Measurements from ENCODE around the gene PARP3.

The PARP3 gene

DNA sequence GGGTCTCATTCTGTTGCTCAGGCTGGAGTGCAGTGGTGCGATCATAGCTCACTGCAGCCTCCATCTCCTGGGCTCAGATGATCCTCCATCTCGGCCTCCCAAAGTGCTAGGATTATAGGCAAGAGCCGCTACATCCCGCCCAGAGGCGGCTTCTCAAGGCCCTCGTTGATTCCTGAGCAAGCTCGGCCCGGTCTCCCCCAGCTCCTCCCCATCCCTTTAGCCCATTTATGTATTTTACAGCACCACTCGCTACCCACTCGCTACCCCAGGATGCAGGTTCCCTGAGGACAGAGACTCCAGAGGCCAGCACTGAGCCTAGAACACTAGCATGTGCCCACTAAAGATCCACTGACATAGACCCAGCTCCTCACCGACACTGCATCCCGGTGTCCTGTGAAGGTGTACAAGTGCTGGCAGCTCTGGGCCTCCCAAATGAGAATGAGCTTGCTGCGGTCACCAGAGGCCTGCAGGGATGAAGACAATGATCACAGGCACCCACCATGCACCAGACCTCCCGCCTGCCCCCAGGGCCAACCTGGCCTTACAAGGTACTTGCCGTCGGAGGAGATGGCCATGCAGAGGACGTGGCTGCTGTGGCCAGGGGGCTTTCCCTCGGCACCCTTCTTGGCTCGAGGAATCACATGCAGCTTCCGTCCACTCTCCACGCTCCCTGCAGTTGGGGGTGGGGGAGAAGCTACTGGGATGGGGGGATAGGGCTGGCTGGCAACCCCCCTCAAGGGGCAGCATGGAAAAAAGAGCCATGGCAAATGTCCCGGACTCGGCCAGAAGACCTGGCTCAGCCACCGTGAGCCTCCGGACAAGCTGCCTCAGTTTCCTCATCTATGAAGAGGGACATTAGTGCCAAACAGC, 6.0 kb upstream of the PARP3 start:
- Histone ChIP-seq H3K4me3 (ENCODE audit: low read length) (no peak overlapping the region), H3K4me1 (ENCODE audit: control insufficient read depth, insufficient read depth, low read length) (peaks cover 10% of the 10 kb centered on the region), H3K27me3 (ENCODE audit: control insufficient read depth, insufficient read depth, low read length) (no peaks in the 10 kb centered on the region), H3K9ac (ENCODE audit: low read depth, low read length) (no peak overlapping the region), H3K4me2 (ENCODE audit: low read length) (no peak overlapping the region), H3K9me3 (replicated peaks; ENCODE audit: low read length) (no peaks in the 10 kb centered on the region), H3K36me3 (ENCODE audit: insufficient read depth, low read length) (peaks cover 44% of the 10 kb centered on the region)

DNA sequence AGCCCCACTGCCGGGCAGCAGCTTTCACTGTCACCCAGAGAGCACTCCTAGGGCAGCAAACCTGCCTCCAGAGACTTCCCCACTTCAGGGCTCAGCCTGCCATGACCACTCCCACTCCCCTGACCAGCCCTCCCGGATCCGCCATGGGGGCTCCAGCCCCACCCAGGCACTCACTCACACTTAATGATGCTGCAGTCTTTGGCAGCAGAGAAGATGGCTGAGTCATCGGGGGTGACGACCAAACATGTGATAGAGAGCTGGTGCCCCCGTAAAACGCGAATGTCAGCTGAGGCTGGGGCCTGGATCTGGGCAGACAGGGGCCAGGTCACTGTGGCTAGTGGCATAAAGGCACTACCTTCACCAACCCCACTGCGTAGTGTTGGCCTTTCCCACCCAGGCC, 5.1 kb upstream of the PARP3 start:
- Histone ChIP-seq H3K27me3 (ENCODE audit: control insufficient read depth, insufficient read depth, low read length) (no peaks in the 10 kb centered on the region), H3K9ac (ENCODE audit: low read depth, low read length) (no peak overlapping the region), H3K9me3 (replicated peaks; ENCODE audit: low read length) (no peaks in the 10 kb centered on the region), H3K4me1 (ENCODE audit: control insufficient read depth, insufficient read depth, low read length) (peaks cover 11% of the 10 kb centered on the region), H3K4me2 (ENCODE audit: low read length) (no peak overlapping the region), H3K4me3 (ENCODE audit: low read length) (no peak overlapping the region), H3K36me3 (ENCODE audit: insufficient read depth, low read length) (peaks cover 40% of the 10 kb centered on the region)

DNA sequence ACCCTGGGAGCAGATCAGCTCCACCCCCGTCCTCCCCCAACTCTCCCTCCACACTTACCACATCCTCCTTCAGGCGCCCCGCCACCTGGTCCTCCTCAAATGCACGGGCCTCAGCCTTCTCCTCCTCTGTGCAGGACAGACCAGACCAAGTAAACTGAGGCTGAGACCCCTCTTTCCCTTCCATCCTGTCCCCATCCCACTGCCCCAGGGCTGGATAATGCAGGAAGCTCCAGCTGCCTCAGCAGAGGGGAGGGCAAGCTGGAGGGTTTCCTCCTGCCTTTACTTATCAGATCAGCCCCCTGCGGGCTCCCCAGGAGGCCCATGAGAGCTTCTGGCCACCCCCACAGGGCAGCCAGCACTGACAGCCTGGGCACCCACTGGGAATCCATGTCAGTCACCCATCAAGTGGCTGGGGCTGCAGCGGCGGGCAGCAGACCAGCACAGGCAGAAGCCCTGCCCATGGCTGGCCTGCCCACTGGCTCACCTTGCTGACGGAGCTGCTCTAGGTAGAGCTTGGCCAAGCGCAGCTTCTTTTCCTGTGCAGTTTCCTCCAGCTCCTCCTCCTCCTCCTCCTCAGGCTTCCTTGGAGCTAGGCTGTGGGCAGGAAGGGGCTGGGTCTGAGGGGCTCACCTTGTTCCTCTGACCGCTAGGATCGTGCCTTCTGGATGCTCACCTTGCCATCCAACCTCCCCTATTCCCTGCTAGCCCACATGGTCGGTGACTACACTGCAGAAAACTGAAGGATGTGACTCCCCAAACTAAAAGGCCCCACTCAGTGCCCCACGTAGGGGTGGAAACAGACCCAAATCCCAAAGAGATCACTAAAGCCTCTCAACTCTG, 4.3 kb upstream of the PARP3 start:
- Histone ChIP-seq H3K36me3 (ENCODE audit: insufficient read depth, low read length) (peaks cover 40% of the 10 kb centered on the region), H3K4me1 (ENCODE audit: control insufficient read depth, insufficient read depth, low read length) (peaks cover 18% of the 10 kb centered on the region), H3K9ac (ENCODE audit: low read depth, low read length) (no peak overlapping the region), H3K4me2 (ENCODE audit: low read length) (no peak overlapping the region), H3K4me3 (ENCODE audit: low read length) (no peak overlapping the region), H3K27me3 (ENCODE audit: control insufficient read depth, insufficient read depth, low read length) (no peaks in the 10 kb centered on the region), H3K9me3 (replicated peaks; ENCODE audit: low read length) (no peaks in the 10 kb centered on the region)

DNA sequence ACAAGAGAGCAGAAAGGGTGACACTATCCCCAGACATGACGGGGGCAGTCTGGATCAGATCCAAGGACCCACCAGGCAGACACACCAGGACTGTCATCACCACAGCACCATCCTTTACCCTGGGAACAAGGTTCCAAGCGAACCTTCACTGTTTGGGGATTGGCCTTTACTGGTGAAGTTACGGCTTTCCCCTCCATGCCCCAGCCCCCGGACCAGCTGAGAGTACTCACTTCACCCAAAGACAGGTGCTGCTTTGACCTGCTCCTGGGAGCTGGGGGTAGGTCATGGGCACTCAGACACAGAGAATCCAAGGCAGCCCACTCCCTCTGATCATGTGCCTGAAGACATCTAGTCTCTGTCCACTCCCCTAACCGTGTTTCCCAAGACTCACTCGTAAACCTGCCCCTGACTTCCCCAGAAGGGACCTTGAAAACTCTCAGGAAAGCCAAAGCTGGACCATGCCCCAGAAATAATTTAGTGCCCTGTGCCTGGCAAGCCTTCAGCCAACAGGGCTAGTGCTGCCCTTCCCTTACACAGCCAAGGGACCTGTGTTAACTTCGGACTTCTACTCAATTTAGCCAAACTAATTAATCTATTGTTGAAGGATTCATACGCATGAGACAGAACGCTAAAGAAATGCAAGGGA, 3.3 kb upstream of the PARP3 start:
- no peak overlapping the region for H3K4me2 ChIP-seq (ENCODE audit: low read length)
- no peak overlapping the region for H3K9ac ChIP-seq (ENCODE audit: low read depth, low read length)
- no peaks in the 10 kb centered on the region for H3K9me3 ChIP-seq (replicated peaks; ENCODE audit: low read length)
- peaks cover 26% of the 10 kb centered on the region for H3K4me1 ChIP-seq (ENCODE audit: control insufficient read depth, insufficient read depth, low read length)
- peaks cover 34% of the 10 kb centered on the region for H3K36me3 ChIP-seq (ENCODE audit: insufficient read depth, low read length)
- H3K27me3 ChIP-seq (ENCODE audit: control insufficient read depth, insufficient read depth, low read length) = no peaks in the 10 kb centered on the region
- no peak overlapping the region for H3K4me3 ChIP-seq (ENCODE audit: low read length)

DNA sequence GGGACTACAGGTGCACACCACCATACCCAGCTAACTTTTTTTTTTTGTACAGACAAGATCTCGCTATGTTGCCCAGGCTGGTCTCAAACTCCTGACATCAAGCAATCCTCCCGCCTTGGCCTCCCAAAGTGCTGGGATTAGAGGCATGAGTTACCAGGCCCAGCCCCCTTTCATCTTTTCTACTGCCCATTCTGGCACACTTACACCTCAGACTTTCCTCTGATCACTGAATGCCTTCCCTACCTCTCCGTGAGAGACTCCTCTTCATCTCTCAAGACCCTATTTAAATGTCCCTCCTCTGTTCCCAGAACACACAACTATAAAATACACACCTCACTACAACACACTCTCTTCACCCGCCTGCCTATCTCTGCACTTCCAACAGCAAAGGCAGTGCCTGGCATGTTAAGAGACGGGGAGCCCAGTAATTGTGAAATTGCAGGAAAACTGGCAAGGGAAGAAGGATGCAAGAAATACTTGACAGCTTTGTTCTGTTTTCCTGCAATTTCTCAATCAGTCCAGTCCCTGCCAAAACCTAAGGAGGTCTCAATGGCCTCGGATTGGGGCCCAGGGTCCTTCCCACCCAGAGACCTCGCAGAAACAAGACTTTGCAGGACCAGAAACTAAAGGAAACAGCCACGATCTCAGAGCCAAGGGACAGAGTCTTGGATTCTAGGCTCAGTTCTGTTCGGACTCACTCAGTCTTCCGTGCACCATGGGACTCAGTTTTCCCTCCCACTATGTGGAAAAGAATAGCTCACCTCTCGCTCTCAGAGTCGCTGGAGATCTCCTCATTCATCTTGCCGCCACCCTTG, 1.3 kb upstream of the PARP3 start:
- H3K4me1 ChIP-seq (ENCODE audit: control insufficient read depth, insufficient read depth, low read length) = peaks cover 26% of the 10 kb centered on the region
- peaks cover 20% of the 10 kb centered on the region for H3K36me3 ChIP-seq (ENCODE audit: insufficient read depth, low read length)
- H3K4me3 ChIP-seq (ENCODE audit: low read length) = peak overlapping the region; percentile 90
- no peaks in the 10 kb centered on the region for H3K9me3 ChIP-seq (replicated peaks; ENCODE audit: low read length)
- H3K9ac ChIP-seq (ENCODE audit: low read depth, low read length) = peak overlapping the region; percentile 89
- H3K4me2 ChIP-seq (ENCODE audit: low read length) = peak overlapping the region; percentile 99
- H3K27me3 ChIP-seq (ENCODE audit: control insufficient read depth, insufficient read depth, low read length) = no peaks in the 10 kb centered on the region

DNA sequence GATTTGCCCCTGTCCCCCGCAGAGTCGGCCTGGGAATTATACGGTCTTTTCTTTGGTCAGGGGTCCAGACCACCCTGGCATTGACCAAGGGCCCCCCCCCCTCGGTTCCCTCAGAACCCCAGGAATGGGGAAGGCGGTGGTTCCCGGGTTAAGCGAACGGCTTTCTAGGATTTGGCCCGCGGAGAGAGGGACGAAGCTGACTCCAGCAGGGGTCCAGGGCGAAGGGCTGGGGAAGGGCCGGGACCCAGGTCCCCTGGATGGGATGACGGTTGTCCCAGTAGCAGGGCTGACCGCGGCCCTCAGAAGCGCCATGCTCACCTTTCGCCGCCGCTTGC, 733 bp upstream of the PARP3 start:
- Histone ChIP-seq H3K27me3 (ENCODE audit: control insufficient read depth, insufficient read depth, low read length) (no peaks in the 10 kb centered on the region), H3K36me3 (ENCODE audit: insufficient read depth, low read length) (peaks cover 15% of the 10 kb centered on the region), H3K4me2 (ENCODE audit: low read length) (peak overlapping the region; percentile 99), H3K9ac (ENCODE audit: low read depth, low read length) (peak overlapping the region; percentile 89), H3K9me3 (replicated peaks; ENCODE audit: low read length) (no peaks in the 10 kb centered on the region), H3K4me3 (ENCODE audit: low read length) (peak overlapping the region; percentile 90), H3K4me1 (ENCODE audit: control insufficient read depth, insufficient read depth, low read length) (peaks cover 26% of the 10 kb centered on the region)

DNA sequence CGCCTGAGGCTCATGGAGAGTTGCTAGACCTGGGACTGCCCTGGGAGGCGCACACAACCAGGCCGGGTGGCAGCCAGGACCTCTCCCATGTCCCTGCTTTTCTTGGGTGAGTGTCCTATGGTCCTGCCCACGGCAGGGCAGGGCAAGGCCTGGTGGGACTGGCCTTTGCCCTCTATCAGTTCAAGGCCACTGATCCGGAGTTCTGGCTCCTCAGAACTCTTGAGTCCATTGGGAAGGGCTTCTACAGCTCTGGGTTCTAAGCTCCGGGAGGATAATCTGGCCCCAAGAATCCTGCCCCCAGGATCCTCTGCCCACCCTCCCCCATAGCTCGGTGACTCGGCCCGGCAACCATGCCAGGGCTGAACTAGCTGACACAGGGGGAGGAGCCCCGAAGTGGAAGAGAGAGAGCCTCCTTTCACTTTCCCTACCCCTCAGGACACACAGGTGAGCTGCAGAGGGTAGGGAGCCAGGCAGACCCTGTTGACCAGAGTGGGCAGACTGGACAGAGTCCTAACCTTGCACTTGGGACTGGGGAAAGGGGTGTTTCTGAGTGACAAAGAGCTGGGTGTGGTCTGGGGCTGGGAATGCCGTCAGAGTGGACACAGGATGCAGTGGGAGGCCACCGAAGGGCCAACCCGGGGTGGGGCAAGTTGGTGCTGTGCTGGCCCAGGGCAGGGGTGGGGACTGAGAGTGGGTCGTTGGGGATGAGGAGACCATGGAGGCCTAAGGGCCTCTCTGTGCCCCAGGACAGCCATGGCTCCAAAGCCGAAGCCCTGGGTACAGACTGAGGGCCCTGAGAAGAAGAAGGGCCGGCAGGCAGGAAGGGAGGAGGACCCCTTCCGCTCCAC, 664 bp downstream of the PARP3 start:
- Histone ChIP-seq H3K4me3 (ENCODE audit: low read length) (peak overlapping the region; percentile 69), H3K4me1 (ENCODE audit: control insufficient read depth, insufficient read depth, low read length) (peaks cover 26% of the 10 kb centered on the region), H3K27me3 (ENCODE audit: control insufficient read depth, insufficient read depth, low read length) (no peaks in the 10 kb centered on the region), H3K9ac (ENCODE audit: low read depth, low read length) (peak overlapping the region; percentile 91), H3K36me3 (ENCODE audit: insufficient read depth, low read length) (peaks cover 1% of the 10 kb centered on the region), H3K9me3 (replicated peaks; ENCODE audit: low read length) (no peaks in the 10 kb centered on the region), H3K4me2 (ENCODE audit: low read length) (peak overlapping the region; percentile 91)

DNA sequence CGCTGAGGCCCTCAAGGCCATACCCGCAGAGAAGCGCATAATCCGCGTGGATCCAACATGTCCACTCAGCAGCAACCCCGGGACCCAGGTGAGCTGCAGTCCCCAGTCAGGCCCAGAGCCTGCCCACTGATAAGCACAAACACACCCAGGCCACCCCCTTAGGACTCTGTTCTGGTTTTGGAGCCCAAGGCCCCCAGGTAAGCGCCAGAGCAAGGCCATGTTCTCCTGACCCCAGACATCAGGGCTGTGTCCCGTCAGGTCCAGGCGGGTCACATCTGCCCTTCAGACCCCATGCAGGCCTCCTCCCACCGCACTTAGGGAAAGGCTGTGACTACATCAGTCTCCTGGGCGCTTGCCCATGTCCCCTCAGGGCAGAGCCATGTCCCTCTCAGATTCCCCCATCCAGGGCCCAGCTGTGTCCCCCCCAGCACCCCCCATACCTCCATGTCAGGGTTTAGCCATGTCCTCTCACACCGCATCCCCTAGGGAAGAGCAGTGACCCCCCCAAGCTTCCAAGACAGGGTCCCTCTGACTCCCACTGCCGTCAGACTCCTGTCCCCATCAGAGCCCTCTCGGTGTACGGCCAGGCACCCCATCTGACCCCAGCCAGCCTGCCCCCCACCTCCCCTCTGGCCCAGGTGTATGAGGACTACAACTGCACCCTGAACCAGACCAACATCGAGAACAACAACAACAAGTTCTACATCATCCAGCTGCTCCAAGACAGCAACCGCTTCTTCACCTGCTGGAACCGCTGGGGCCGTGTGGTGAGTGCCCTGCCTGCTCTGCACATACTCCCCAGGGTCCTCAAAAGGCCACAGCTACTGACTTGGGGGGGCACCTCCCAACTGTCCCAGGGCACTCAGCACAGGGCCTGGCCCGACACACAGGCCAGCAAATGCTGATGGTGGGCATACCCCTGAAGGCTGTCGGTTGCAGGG, 1.6 kb downstream of the PARP3 start:
- H3K9me3 ChIP-seq (replicated peaks; ENCODE audit: low read length) = no peaks in the 10 kb centered on the region
- H3K4me1 ChIP-seq (ENCODE audit: control insufficient read depth, insufficient read depth, low read length) = peaks cover 26% of the 10 kb centered on the region
- H3K36me3 ChIP-seq (ENCODE audit: insufficient read depth, low read length) = peaks cover 3% of the 10 kb centered on the region
- H3K9ac ChIP-seq (ENCODE audit: low read depth, low read length) = peak overlapping the region; percentile 91
- no peaks in the 10 kb centered on the region for H3K27me3 ChIP-seq (ENCODE audit: control insufficient read depth, insufficient read depth, low read length)
- H3K4me3 ChIP-seq (ENCODE audit: low read length) = peak overlapping the region; percentile 69
- H3K4me2 ChIP-seq (ENCODE audit: low read length) = peak overlapping the region; percentile 91

DNA sequence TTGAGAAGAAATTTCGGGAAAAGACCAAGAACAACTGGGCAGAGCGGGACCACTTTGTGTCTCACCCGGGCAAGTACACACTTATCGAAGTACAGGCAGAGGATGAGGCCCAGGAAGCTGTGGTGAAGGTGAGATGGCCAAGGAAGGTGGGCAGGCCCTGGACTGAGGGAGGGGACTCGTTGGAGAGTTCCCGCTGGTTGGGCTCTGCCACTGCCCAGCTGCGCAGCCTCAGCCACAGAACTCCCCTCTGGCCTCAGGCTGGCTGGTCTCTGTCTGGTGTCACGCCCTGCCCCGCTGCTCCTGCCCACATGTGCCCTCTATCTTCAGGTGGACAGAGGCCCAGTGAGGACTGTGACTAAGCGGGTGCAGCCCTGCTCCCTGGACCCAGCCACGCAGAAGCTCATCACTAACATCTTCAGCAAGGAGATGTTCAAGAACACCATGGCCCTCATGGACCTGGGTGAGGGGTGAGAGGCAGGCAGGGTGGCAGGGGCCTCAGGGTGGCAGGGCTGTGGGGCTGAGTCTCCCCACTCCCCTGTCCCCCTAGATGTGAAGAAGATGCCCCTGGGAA, 2.4 kb downstream of the PARP3 start:
- Histone ChIP-seq H3K4me1 (ENCODE audit: control insufficient read depth, insufficient read depth, low read length) (peaks cover 26% of the 10 kb centered on the region), H3K4me3 (ENCODE audit: low read length) (no peak overlapping the region), H3K9ac (ENCODE audit: low read depth, low read length) (no peak overlapping the region), H3K27me3 (ENCODE audit: control insufficient read depth, insufficient read depth, low read length) (no peaks in the 10 kb centered on the region), H3K4me2 (ENCODE audit: low read length) (no peak overlapping the region), H3K36me3 (ENCODE audit: insufficient read depth, low read length) (peaks cover 10% of the 10 kb centered on the region), H3K9me3 (replicated peaks; ENCODE audit: low read length) (no peaks in the 10 kb centered on the region)

Measured in skeletal muscle satellite cell (primary cell).